ENCODE measurements around the gene LINGO1. TPM values are rescaled to one million over a fixed set of nuclear protein-coding genes. Genes with fewer than 3 reads are reported as not detected.

Gene LINGO1
- polyA plus RNA-seq, 1 of the 3 experiments (the other 2 are of a cell fraction) = 0.56 TPM

- Histone ChIP-seq H3F3A (replicated peaks; ENCODE audit: insufficient read depth) (no peaks in the 10 kb centered on the region), H3K9ac (no peak overlapping the region), H3K27me3 (ENCODE audit: insufficient read depth) (no peaks in the 10 kb centered on the region), H2AFZ (ENCODE audit: low read depth) (no peak overlapping the region), H3K36me3 (replicated peaks in 1 of 2; ENCODE audit: control insufficient read depth in 1 of 2, insufficient read depth in 2 of 2, low read length in 1 of 2) (no peaks in the 10 kb centered on the region), H3K4me1 (ENCODE audit: control insufficient read depth in 1 of 2, insufficient read depth in 2 of 2, low read depth in 1 of 2, low read length in 1 of 2) (peaks cover 0 to 22% of the 10 kb centered on the region in 2 experiments; a peak in 1 of 4 replicates), H3K79me2 (ENCODE audit: insufficient read depth) (no peaks in the 10 kb centered on the region), H3K4me2 (no peak overlapping the region), H3K9me3 (no peaks in the 10 kb centered on the region), H3K9me2 (no peaks in the 10 kb centered on the region), H4K20me1 (ENCODE audit: insufficient read depth) (no peaks in the 10 kb centered on the region), H3K4me3 (ENCODE audit: low read depth in 2 of 2, low read length in 1 of 2) (no peak overlapping the region), H3K27ac (ENCODE audit: low read depth in 2 of 2, low read length in 1 of 2) (no peak overlapping the region)
- WGBS (ENCODE audit: low lambda C conversion rate) = 85% methylated on average over 25 of the region's 25 CpGs
- ChIA-PET POLR2A (no interaction called here), CTCF (interaction anchor here (1.2 to 2.6 kb wide), 3 partner anchors 11 to 68 kb away, joined by 3 to 8 read pairs (median 8); no protein-coding TSS in a partner anchor)
- TF ChIP-seq FOXM1 (IDR thresholded peaks at IDR 0.05; ENCODE audit: low read depth) (no peak), POLR2AphosphoS5 (IDR thresholded peaks at IDR 0.05; ENCODE audit: low read depth, low read length) (no peak), PBX3 (IDR thresholded peaks at IDR 0.05) (no peak), JUND (IDR thresholded peaks at IDR 0.05) (no peak), RAD21 (IDR thresholded peaks at IDR 0.05; ENCODE audit: low read length) (no peak), RFX5 (IDR thresholded peaks at IDR 0.05; ENCODE audit: low read length) (no peak), USF1 (IDR thresholded peaks at IDR 0.05; ENCODE audit: borderline replicate concordance, low read depth) (no peak), NFIC (IDR thresholded peaks at IDR 0.05; ENCODE audit: borderline replicate concordance) (no peak), EZH2phosphoT487 (IDR thresholded peaks at IDR 0.05; ENCODE audit: borderline replicate concordance, low read depth) (no peak), SIN3A (IDR thresholded peaks at IDR 0.05; ENCODE audit: borderline replicate concordance, low read depth, low read length) (no peak), TEAD4 (IDR thresholded peaks at IDR 0.05; ENCODE audit: borderline replicate concordance, insufficient read depth) (no peak), SMC3 (IDR thresholded peaks at IDR 0.05; ENCODE audit: low read depth, low read length) (no peak), NRF1 (IDR thresholded peaks at IDR 0.05; ENCODE audit: low read depth, low read length) (no peak), IRF3 (IDR thresholded peaks at IDR 0.05; ENCODE audit: low read depth, low read length) (no peak), GATA2 (CRISPR knock-in tag; IDR thresholded peaks at IDR 0.05) (no peak), MXI1 (IDR thresholded peaks at IDR 0.05; ENCODE audit: low read depth, low read length) (no peak), ZBTB33 (IDR thresholded peaks at IDR 0.05; ENCODE audit: borderline replicate concordance, low read depth) (no peak), TAF1 (IDR thresholded peaks at IDR 0.05; ENCODE audit: borderline replicate concordance, low read depth, low read length) (no peak), EP300 (IDR thresholded peaks at IDR 0.05; ENCODE audit: borderline replicate concordance in 1 of 2, low read depth in 1 of 2, low read length in 1 of 2) (no peak), FOXJ3 (CRISPR knock-in tag; IDR thresholded peaks at IDR 0.05) (no peak)
- no peak for DNase-seq
Measured at GRCh38 chr15:77565378-77565915, 67.3 kb downstream of the LINGO1 start.

Data from SK-N-SH (cell line).